Heart left ventricle (tissue), 13 donors: ENCODE data around the gene CLN6.

Source experiments
- CTCF ChIP-seq, 12 donors: fragments of 200-600 bp; sonication (generic) in 4 of 12; IDR thresholded peaks; one replicate each; pipeline versions ENCODE4 v1.5.0 to v1.8.0; 2018 to 2022; ENCODE audit warnings: antibody characterized with exemption in 12 of 12, mild to moderate bottlenecking in 5 of 12
- POLR2A ChIP-seq, 2 donors: fragments of 450-650 bp; IDR thresholded peaks; one replicate each; pipeline ENCODE4 v1.6.1; 2017; ENCODE audit warnings: antibody characterized with exemption in 2 of 2, mild to moderate bottlenecking in 2 of 2, moderate library complexity in 2 of 2
- donor health status: ischemic (EF 13 %, LVEDD 7.1; RV severe dilation, severe dysfunction).
- donor health status: DM: no; HTN: yes; CAD: no.
- donor health status: DM: no; HTN: no; CAD: no.
- donor health status: ischemic (EF 25% LVEDD 6.9; RV normal size, moderate dysfunction).
- donor health status: ischemic (EF 25% LVEDD 5.7; RV mildly dilated, moderate dysfunction).
- donor health status: ischemic (EF 35%, LVEDD 5.7; RV mildly dilated, moderate dysfunction).
- donor health status: nonischemic (EF 11% LVEDD 7.7; RV severe dilation, severe dysfunction).
- donor health status: DM: yes; HTN: yes; CAD: no.
- donor health status: PGD.
- donor health status: ischemic (EF 29% LVEDD 5.4; RV normal size, mild dysfunction).
- donor health status: nonischemic (EF 23%, LVEDD 6.1; RV moderate dilation, normal function).

- TF ChIP-seq CTCF (IDR thresholded peaks at IDR 0.05), result peak; percentile 80 to 93 (median 87)
- no peak for TF ChIP-seq POLR2A (IDR thresholded peaks at IDR 0.05)
Measured at GRCh38 chr15:68252925-68253534, 23.5 kb upstream of the CLN6 start.
